Measurements from ENCODE around the gene VRK1. TPM values are rescaled to one million over a fixed set of nuclear protein-coding genes. Genes with fewer than 3 reads are reported as not detected.

The VRK1 gene
- total and polyA plus RNA-seq, 2 of the 8 experiments (the other 6 are each of a cell fraction or from before 2014, with no cell fraction given) = 24.2 to 64.8 TPM

GRCh38 chr14:96756745-96757144 lies 40.4 kb upstream of the VRK1 start (continued):
- TF ChIP-seq ATF3 (IDR thresholded peaks at IDR 0.05; ENCODE audit: insufficient read depth, low read depth, low read length) (no peak), FOSL1 (IDR thresholded peaks at IDR 0.05; ENCODE audit: insufficient read depth, low read depth, low read length) (no peak), SP2 (IDR thresholded peaks at IDR 0.05; ENCODE audit: low read length) (no peak)

Measured in H1 (cell line).